GM18511 (cell line): ENCODE results near the gene ASTN2.
A peak's percentile ranks its signal among the peaks of the same experiment; 100 is the strongest.
"Not testable (repeated sequence)": the region's sequence is repeated elsewhere in the genome, so short reads cannot be mapped to it uniquely, and the experiment has no call there.

Experiments
- ATAC-seq: cut with Tn5 transposase; IDR thresholded peaks from one replicate; pipeline ENCODE4 v1.9.1; 2021; ENCODE audit warnings: mild to moderate bottlenecking, moderate library complexity; ENCODE audit not compliant: unreplicated experiment

Gene ASTN2

GRCh38 chr9:117081641-117082317 is 333.1 kb downstream of the ASTN2 start:
- ATAC-seq = no peak

GRCh38 chr9:117080765-117081390 is 334.0 kb downstream of the ASTN2 start:
- ATAC-seq = no peak

- no peak for ATAC-seq
These were observed 338.1 kb downstream of the ASTN2 start for GRCh38 chr9:117076571-117077290.

GRCh38 chr9:117075636-117076035 is 339.2 kb downstream of the ASTN2 start:
- ATAC-seq = no peak

GRCh38 chr9:117074784-117075520 is 339.9 kb downstream of the ASTN2 start:
- no peak for ATAC-seq

GRCh38 chr9:117074342-117074662 is 340.6 kb downstream of the ASTN2 start:
- ATAC-seq = no peak

GRCh38 chr9:117073539-117074341 is 341.1 kb downstream of the ASTN2 start:
- no peak for ATAC-seq

GRCh38 chr9:117073071-117073470 is 341.8 kb downstream of the ASTN2 start:
- no peak for ATAC-seq

- no peak for ATAC-seq
These were observed 342.6 kb downstream of the ASTN2 start for GRCh38 chr9:117072216-117072615.

GRCh38 chr9:117071673-117072207 is 343.1 kb downstream of the ASTN2 start:
- not testable (repeated sequence) for ATAC-seq

- ATAC-seq = no peak
These were observed 351.0 kb downstream of the ASTN2 start for GRCh38 chr9:117063721-117064471.

GRCh38 chr9:117060963-117061362 is 353.9 kb downstream of the ASTN2 start:
- no peak for ATAC-seq

GRCh38 chr9:117050007-117050406 is 364.9 kb downstream of the ASTN2 start:
- ATAC-seq = no peak

- peak; percentile 80 for ATAC-seq
These were observed 368.1 kb downstream of the ASTN2 start for GRCh38 chr9:117046666-117047327.

GRCh38 chr9:117044241-117044640 is 370.6 kb downstream of the ASTN2 start:
- ATAC-seq = no peak

- no peak for ATAC-seq
These were observed 371.7 kb downstream of the ASTN2 start for GRCh38 chr9:117043159-117043558.

- ATAC-seq = no peak
These were observed 379.3 kb downstream of the ASTN2 start for GRCh38 chr9:117035546-117035945.

GRCh38 chr9:117034866-117035265 is 380.0 kb downstream of the ASTN2 start:
- no peak for ATAC-seq

- ATAC-seq = no peak
These were observed 384.5 kb downstream of the ASTN2 start for GRCh38 chr9:117030254-117030768.
